ENCODE data around the gene PARD3B.

DNA sequence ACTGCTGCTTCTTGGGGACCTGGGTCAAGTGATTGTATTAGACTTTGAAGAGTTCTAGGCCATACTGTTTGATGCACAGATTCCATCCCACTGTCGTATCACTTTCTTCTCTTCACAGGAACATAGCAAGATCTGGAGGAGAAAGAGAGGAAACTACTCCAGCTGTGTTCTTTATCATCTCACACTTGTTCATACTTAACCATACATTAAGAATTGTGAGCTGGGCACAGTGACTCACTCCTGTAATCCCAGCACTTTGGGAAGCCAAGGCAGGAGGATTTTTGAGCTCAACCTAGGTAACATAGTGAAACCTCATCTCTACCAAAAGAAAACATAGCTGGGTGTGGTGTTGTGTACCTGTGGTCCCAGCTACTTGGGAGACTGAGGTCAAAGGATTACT is 111.7 kb downstream of the PARD3B start:
- TF ChIP-seq, protein P1, sequence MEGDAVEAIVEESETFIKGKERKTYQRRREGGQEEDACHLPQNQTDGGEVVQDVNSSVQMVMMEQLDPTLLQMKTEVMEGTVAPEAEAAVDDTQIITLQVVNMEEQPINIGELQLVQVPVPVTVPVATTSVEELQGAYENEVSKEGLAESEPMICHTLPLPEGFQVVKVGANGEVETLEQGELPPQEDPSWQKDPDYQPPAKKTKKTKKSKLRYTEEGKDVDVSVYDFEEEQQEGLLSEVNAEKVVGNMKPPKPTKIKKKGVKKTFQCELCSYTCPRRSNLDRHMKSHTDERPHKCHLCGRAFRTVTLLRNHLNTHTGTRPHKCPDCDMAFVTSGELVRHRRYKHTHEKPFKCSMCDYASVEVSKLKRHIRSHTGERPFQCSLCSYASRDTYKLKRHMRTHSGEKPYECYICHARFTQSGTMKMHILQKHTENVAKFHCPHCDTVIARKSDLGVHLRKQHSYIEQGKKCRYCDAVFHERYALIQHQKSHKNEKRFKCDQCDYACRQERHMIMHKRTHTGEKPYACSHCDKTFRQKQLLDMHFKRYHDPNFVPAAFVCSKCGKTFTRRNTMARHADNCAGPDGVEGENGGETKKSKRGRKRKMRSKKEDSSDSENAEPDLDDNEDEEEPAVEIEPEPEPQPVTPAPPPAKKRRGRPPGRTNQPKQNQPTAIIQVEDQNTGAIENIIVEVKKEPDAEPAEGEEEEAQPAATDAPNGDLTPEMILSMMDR (conservative IDR thresholded peaks at IDR 0.05; ENCODE audit: low read depth, low read length): no peak
- TF ChIP-seq EZH2 (IDR thresholded peaks at IDR 0.05; ENCODE audit: borderline replicate concordance, low read depth, low read length, poor library complexity, severe bottlenecking): no peak

Measured in A673 (cell line).